Thyroid gland (tissue), 4 donors: ENCODE measurements around the gene ZNF14.

Experiments
- POLR2A ChIP-seq, 2 donors: fragments of 450-650 bp; IDR thresholded peaks; one replicate each; pipeline ENCODE4 v1.6.1; 2017; ENCODE audit warnings: antibody characterized with exemption in 2 of 2, mild to moderate bottlenecking in 2 of 2, moderate library complexity in 1 of 2
- TF ChIP-seq, protein P1 (sequence below), 6 experiments: fragments of 200-600 bp in 3 of 6; fragments of 450-650 bp in 3 of 6; sonication (generic) in 3 of 6; IDR thresholded peaks; one replicate each; pipeline ENCODE4 v1.5.1; 2016 to 2019; ENCODE audit warnings: antibody characterized with exemption in 6 of 6, mild to moderate bottlenecking in 2 of 6, inconsistent platforms in 1 of 6, moderate library complexity in 1 of 6

DNA sequence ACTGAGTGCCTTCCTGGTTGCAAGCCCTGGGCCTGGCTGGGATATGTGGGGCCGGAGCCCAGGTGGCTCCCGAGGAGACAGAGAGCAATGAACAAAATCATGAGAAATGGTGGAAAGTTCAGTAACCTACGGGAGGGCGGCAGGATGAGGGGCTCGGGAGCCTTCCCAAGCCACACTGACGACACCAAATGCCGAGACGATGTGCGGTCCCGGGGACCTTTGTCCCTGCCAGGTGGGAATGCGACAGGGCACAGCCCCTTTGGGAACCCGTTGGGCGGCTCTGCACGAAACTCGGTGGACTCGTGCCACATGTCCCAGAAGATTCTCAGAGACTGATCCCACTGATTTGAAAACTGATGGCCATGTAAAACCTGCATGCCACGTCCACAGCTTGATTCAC lies 11.7 kb upstream of the ZNF14 start:
- TF ChIP-seq POLR2A (IDR thresholded peaks at IDR 0.05), result no peak
- TF ChIP-seq, protein P1, sequence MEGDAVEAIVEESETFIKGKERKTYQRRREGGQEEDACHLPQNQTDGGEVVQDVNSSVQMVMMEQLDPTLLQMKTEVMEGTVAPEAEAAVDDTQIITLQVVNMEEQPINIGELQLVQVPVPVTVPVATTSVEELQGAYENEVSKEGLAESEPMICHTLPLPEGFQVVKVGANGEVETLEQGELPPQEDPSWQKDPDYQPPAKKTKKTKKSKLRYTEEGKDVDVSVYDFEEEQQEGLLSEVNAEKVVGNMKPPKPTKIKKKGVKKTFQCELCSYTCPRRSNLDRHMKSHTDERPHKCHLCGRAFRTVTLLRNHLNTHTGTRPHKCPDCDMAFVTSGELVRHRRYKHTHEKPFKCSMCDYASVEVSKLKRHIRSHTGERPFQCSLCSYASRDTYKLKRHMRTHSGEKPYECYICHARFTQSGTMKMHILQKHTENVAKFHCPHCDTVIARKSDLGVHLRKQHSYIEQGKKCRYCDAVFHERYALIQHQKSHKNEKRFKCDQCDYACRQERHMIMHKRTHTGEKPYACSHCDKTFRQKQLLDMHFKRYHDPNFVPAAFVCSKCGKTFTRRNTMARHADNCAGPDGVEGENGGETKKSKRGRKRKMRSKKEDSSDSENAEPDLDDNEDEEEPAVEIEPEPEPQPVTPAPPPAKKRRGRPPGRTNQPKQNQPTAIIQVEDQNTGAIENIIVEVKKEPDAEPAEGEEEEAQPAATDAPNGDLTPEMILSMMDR (IDR thresholded peaks at IDR 0.05), result no peak
